HG03066 (cell line): ENCODE data around the gene ULK4.
"Not testable (repeated sequence)": the region's sequence is repeated elsewhere in the genome, so short reads cannot be mapped to it uniquely, and the experiment has no call there.

Experiments used
- ATAC-seq: cut with Tn5 transposase; IDR thresholded peaks from one replicate; pipeline ENCODE4 v1.9.1; 2021; ENCODE audit warnings: low read depth; ENCODE audit not compliant: unreplicated experiment

Gene ULK4

GRCh38 chr3:41404582-41404981 lies 557.3 kb downstream of the ULK4 start:
- no peak for ATAC-seq

- ATAC-seq: no peak
These were observed 567.0 kb downstream of the ULK4 start for GRCh38 chr3:41394896-41395295.

- not testable (repeated sequence) for ATAC-seq
These were observed 591.0 kb downstream of the ULK4 start for GRCh38 chr3:41370765-41371535.

- no peak for ATAC-seq
These were observed 591.6 kb downstream of the ULK4 start for GRCh38 chr3:41370307-41370706.

GRCh38 chr3:41369838-41370237 lies 592.1 kb downstream of the ULK4 start:
- no peak for ATAC-seq

- ATAC-seq: no peak
These were observed 595.9 kb downstream of the ULK4 start for GRCh38 chr3:41365973-41366372.

GRCh38 chr3:41364736-41365135 lies 597.2 kb downstream of the ULK4 start:
- ATAC-seq: no peak

- no peak for ATAC-seq
These were observed 597.9 kb downstream of the ULK4 start for GRCh38 chr3:41363830-41364523.

GRCh38 chr3:41362638-41363559 lies 599.0 kb downstream of the ULK4 start:
- ATAC-seq: no peak

GRCh38 chr3:41357271-41357670 lies 604.6 kb downstream of the ULK4 start:
- ATAC-seq: no peak

- ATAC-seq: no peak
These were observed 605.1 kb downstream of the ULK4 start for GRCh38 chr3:41356775-41357174.

GRCh38 chr3:41352510-41352909 lies 609.4 kb downstream of the ULK4 start:
- no peak for ATAC-seq

GRCh38 chr3:41350441-41350840 lies 611.5 kb downstream of the ULK4 start:
- no peak for ATAC-seq

GRCh38 chr3:41348401-41348800 lies 613.5 kb downstream of the ULK4 start:
- no peak for ATAC-seq

GRCh38 chr3:41346698-41347270 lies 615.1 kb downstream of the ULK4 start:
- ATAC-seq: no peak

- no peak for ATAC-seq
These were observed 616.1 kb downstream of the ULK4 start for GRCh38 chr3:41345788-41346187.

GRCh38 chr3:41339758-41340157 lies 622.1 kb downstream of the ULK4 start:
- no peak for ATAC-seq

GRCh38 chr3:41338276-41338675 lies 623.6 kb downstream of the ULK4 start:
- ATAC-seq: no peak

- no peak for ATAC-seq
These were observed 627.5 kb downstream of the ULK4 start for GRCh38 chr3:41334426-41334825.

- no peak for ATAC-seq
These were observed 630.9 kb downstream of the ULK4 start for GRCh38 chr3:41331041-41331440.

GRCh38 chr3:41330465-41330864 lies 631.4 kb downstream of the ULK4 start:
- no peak for ATAC-seq
